ACC112 (cell line): ENCODE data around the gene SLC2A1.

ENCODE experiments used
- H2AFZ ChIP-seq: fragments of 200-600 bp; sonication (generic); one replicate; pipeline ENCODE4 v1.6.0; 2017; ENCODE audit warnings: antibody characterized with exemption, low read length; ENCODE audit not compliant: unreplicated experiment
- H3K27ac ChIP-seq: fragments of 200-600 bp; sonication (generic); 2 replicates; pipeline ENCODE4 v1.5.1; 2014; ENCODE audit warnings: low read depth, mild to moderate bottlenecking, antibody characterized with exemption, low read length, moderate library complexity
- H3K27me3 ChIP-seq: fragments of 200-600 bp; sonication (generic); 2 replicates; pipeline ENCODE4 v1.6.1; 2014; ENCODE audit warnings: mild to moderate bottlenecking, antibody characterized with exemption, low read length, moderate library complexity, mixed read lengths; ENCODE audit not compliant: insufficient read depth
- H3K36me3 ChIP-seq: fragments of 200-600 bp; sonication (generic); 2 replicates; pipeline ENCODE4 v1.6.1; 2016; ENCODE audit warnings: mild to moderate bottlenecking, antibody characterized with exemption, low read length, moderate library complexity, mixed read lengths; ENCODE audit not compliant: insufficient read depth
- H3K4me1 ChIP-seq: fragments of 200-600 bp; sonication (generic); one replicate; pipeline ENCODE4 v1.6.1; 2016; ENCODE audit warnings: low read length, mixed read lengths; ENCODE audit not compliant: insufficient read depth, unreplicated experiment, control insufficient read depth
- H3K4me3 ChIP-seq: fragments of 200-600 bp; sonication (generic); 2 replicates; pipeline ENCODE4 v1.5.1; 2014; ENCODE audit warnings: mild to moderate bottlenecking, low read depth, low read length
- H3K79me2 ChIP-seq: fragments of 200-600 bp; sonication (generic); one replicate; pipeline ENCODE4 v1.6.0; 2016; ENCODE audit warnings: low read length; ENCODE audit not compliant: control insufficient read depth, unreplicated experiment, insufficient read depth

Gene SLC2A1

GRCh38 chr1:42957880-42958487 is 684 bp downstream of the SLC2A1 start:
- H3K27ac ChIP-seq: peak overlapping the region; percentile 62
- no peak overlapping the region for H2AFZ ChIP-seq
- peaks cover 54% of the 10 kb centered on the region for H3K79me2 ChIP-seq
- no peaks in the 10 kb centered on the region for H3K27me3 ChIP-seq
- peaks cover 16% of the 10 kb centered on the region for H3K4me1 ChIP-seq
- H3K36me3 ChIP-seq: no peaks in the 10 kb centered on the region
- peak overlapping the region; percentile 95 for H3K4me3 ChIP-seq

GRCh38 chr1:42957229-42957879 is 1.3 kb downstream of the SLC2A1 start:
- H3K79me2 ChIP-seq: peaks cover 60% of the 10 kb centered on the region
- peak overlapping the region; percentile 95 for H3K4me3 ChIP-seq
- no peaks in the 10 kb centered on the region for H3K27me3 ChIP-seq
- 0 out of 2 replicates have a peak, but pooled peaks cover 1% of the 10 kb centered on the region for H3K36me3 ChIP-seq
- peaks cover 20% of the 10 kb centered on the region for H3K4me1 ChIP-seq
- no peak overlapping the region for H2AFZ ChIP-seq
- peak overlapping the region; percentile 25; the same call in 1 of the 2 replicates for H3K27ac ChIP-seq

- H3K27me3 ChIP-seq: no peaks in the 10 kb centered on the region
- no peak overlapping the region for H2AFZ ChIP-seq
- H3K27ac ChIP-seq: no peak overlapping the region
- peaks cover 66% of the 10 kb centered on the region for H3K79me2 ChIP-seq
- peaks cover 22% of the 10 kb centered on the region for H3K4me1 ChIP-seq
- 0 out of 2 replicates have a peak, but pooled peaks cover 3% of the 10 kb centered on the region for H3K36me3 ChIP-seq
- peak overlapping the region; percentile 95 for H3K4me3 ChIP-seq
Observed at GRCh38 chr1:42956739-42957138, 1.9 kb downstream of the SLC2A1 start.

GRCh38 chr1:42955311-42956063 is 3.2 kb downstream of the SLC2A1 start:
- Histone ChIP-seq H3K4me1 (peaks cover 25% of the 10 kb centered on the region), H3K79me2 (peaks cover 78% of the 10 kb centered on the region), H3K27me3 (no peaks in the 10 kb centered on the region), H2AFZ (no peak overlapping the region), H3K27ac (no peak overlapping the region), H3K36me3 (0 out of 2 replicates have a peak, but pooled peaks cover 8% of the 10 kb centered on the region), H3K4me3 (peak overlapping the region; percentile 27; the same call in 1 of the 2 replicates)

- Histone ChIP-seq H3K36me3 (0 out of 2 replicates have a peak, but pooled peaks cover 8% of the 10 kb centered on the region), H3K4me3 (no peak overlapping the region), H3K27me3 (no peaks in the 10 kb centered on the region), H3K79me2 (peaks cover 93% of the 10 kb centered on the region), H2AFZ (no peak overlapping the region), H3K27ac (no peak overlapping the region), H3K4me1 (peaks cover 40% of the 10 kb centered on the region)
Observed at GRCh38 chr1:42953182-42954180, 5.2 kb downstream of the SLC2A1 start.

- peaks cover 8% of the 10 kb centered on the region; the same call in 1 of the 2 replicates for H3K36me3 ChIP-seq
- H3K4me3 ChIP-seq: no peak overlapping the region
- no peak overlapping the region for H2AFZ ChIP-seq
- peaks cover 50% of the 10 kb centered on the region for H3K4me1 ChIP-seq
- peaks cover 94% of the 10 kb centered on the region for H3K79me2 ChIP-seq
- H3K27ac ChIP-seq: no peak overlapping the region
- H3K27me3 ChIP-seq: no peaks in the 10 kb centered on the region
Observed at GRCh38 chr1:42952303-42953001, 6.2 kb downstream of the SLC2A1 start.

- Histone ChIP-seq H3K4me1 (peaks cover 54% of the 10 kb centered on the region), H3K36me3 (peaks cover 8% of the 10 kb centered on the region; the same call in 1 of the 2 replicates), H3K27ac (no peak overlapping the region), H3K4me3 (no peak overlapping the region), H3K27me3 (no peaks in the 10 kb centered on the region), H2AFZ (no peak overlapping the region), H3K79me2 (peaks cover 93% of the 10 kb centered on the region)
Observed at GRCh38 chr1:42951588-42951987, 7.1 kb downstream of the SLC2A1 start.

- peaks cover 63% of the 10 kb centered on the region for H3K4me1 ChIP-seq
- H3K36me3 ChIP-seq: peaks cover 8% of the 10 kb centered on the region; the same call in 1 of the 2 replicates
- no peak overlapping the region for H3K4me3 ChIP-seq
- peak overlapping the region; percentile 28; the same call in 1 of the 2 replicates for H3K27ac ChIP-seq
- no peak overlapping the region for H2AFZ ChIP-seq
- no peaks in the 10 kb centered on the region for H3K27me3 ChIP-seq
- H3K79me2 ChIP-seq: peaks cover 96% of the 10 kb centered on the region
Observed at GRCh38 chr1:42950116-42950481, 8.6 kb downstream of the SLC2A1 start.

GRCh38 chr1:42949312-42950115 is 9.2 kb downstream of the SLC2A1 start:
- Histone ChIP-seq H2AFZ (no peak overlapping the region), H3K4me3 (no peak overlapping the region), H3K79me2 (peaks cover 96% of the 10 kb centered on the region), H3K27ac (peak overlapping the region; percentile 28; the same call in 1 of the 2 replicates), H3K36me3 (peaks cover 8% of the 10 kb centered on the region; the same call in 1 of the 2 replicates), H3K27me3 (no peaks in the 10 kb centered on the region), H3K4me1 (peaks cover 69% of the 10 kb centered on the region)
